A549 (cell line): ENCODE data around the gene TEKT3. TPM values are rescaled to one million over a fixed set of nuclear protein-coding genes. Genes with fewer than 3 reads are reported as not detected.

Experiments
- ATAC-seq, 2 experiments: fragments of 200-7000 bp in 1 of 2; fragments of >200 bp in 1 of 2; cut with Nextera tagmentation in 1 of 2; cut with Tn5 transposase in 1 of 2; 3 replicates each; pipeline versions ENCODE4 v1.8.0 to v1.9.1; 2018 to 2020; ENCODE audit warnings: mild to moderate bottlenecking in 1 of 2, moderate library complexity in 1 of 2
- CTCF ChIA-PET: fragments of 300-600 bp; sonication (Branson Sonifier 250); formaldehyde crosslinking; extraction: SDS; loops from one replicate; lab custom pipeline; 2021; ENCODE audit warnings: antibody characterized with exemption, inconsistent platforms; lab: Yijun Ruan, JAX
- POLR2A ChIA-PET: fragments of 350-600 bp; formaldehyde crosslinking; extraction: SDS; loops from one replicate; lab custom pipeline; 2021; ENCODE audit warnings: antibody characterized with exemption, inconsistent platforms; lab: Yijun Ruan, JAX
- DNase-seq, 2 experiments: peaks; one replicate each; pipeline versions ENCODE4 v3.0.0 to v3.0.0-alpha.2; 2011 to 2016; ENCODE audit warnings: low read depth in 1 of 2, low spot score in 1 of 2
- FAIRE-seq: peaks from 2 replicates; lab custom pipeline; 2011; peaks lifted over from hg19 to GRCh38; lab: Jason Lieb, UNC
- H3K27ac ChIP-seq, 2 experiments: fragments of >200 bp; sonication (Bioruptor Twin); formaldehyde crosslinking; 3 replicates each; pipeline ENCODE4 v1.5.1; 2016 to 2017
- H3K4me1 ChIP-seq: fragments of >200 bp; sonication (Bioruptor Twin); formaldehyde crosslinking; 3 replicates; pipeline ENCODE4 v1.6.1; 2016
- H3K4me2 ChIP-seq: fragments of >200 bp; sonication (Bioruptor Twin); formaldehyde crosslinking; 3 replicates; pipeline ENCODE4 v1.6.1; 2016
- H3K4me3 ChIP-seq: fragments of >200 bp; sonication (Bioruptor Twin); formaldehyde crosslinking; 3 replicates; pipeline ENCODE4 v1.5.1; 2016
- H3K9me3 ChIP-seq: fragments of >200 bp; sonication (Bioruptor Twin); formaldehyde crosslinking; 3 replicates; pipeline ENCODE4 v1.6.1; 2016
- CBX8 ChIP-seq: fragments of 200-600 bp; sonication (generic); IDR thresholded peaks from 2 replicates; pipeline ENCODE4 v1.6.1; 2016
- EP300 ChIP-seq, 2 experiments: fragments of >200 bp; sonication (Bioruptor Twin); formaldehyde crosslinking; IDR thresholded peaks; 2 replicates in 1 of 2; 3 replicates in 1 of 2; pipeline ENCODE4 v1.6.1; 2016 to 2017
- HOXA7 ChIP-seq: fragments of 250-450 bp; sonication (Bioruptor Pico); IDR thresholded peaks from 2 replicates; pipeline ENCODE4 v1.5.0; 2020; ENCODE audit warnings: mild to moderate bottlenecking, moderate library complexity
- JUN ChIP-seq, 2 experiments: fragments of >200 bp; sonication (Bioruptor Twin); formaldehyde crosslinking; IDR thresholded peaks; 2 replicates in 1 of 2; 3 replicates in 1 of 2; pipeline ENCODE4 v1.6.1; 2016 to 2017
- MAZ ChIP-seq: fragments of 150-350 bp; IDR thresholded peaks from 2 replicates; pipeline ENCODE4 v1.6.1; 2014; ENCODE audit warnings: antibody characterized with exemption, low read depth, low read length, borderline replicate concordance
- PHF8 ChIP-seq: fragments of 200-600 bp; sonication (generic); IDR thresholded peaks from 2 replicates; pipeline ENCODE4 v1.6.1; 2016; ENCODE audit warnings: low read depth, mild to moderate bottlenecking, antibody characterized with exemption, moderate library complexity, borderline replicate concordance
- POLR2A ChIP-seq: IDR thresholded peaks from 2 replicates; pipeline ENCODE4 v1.6.1; 2012; ENCODE audit warnings: mild to moderate bottlenecking, low read length
- RAD21 ChIP-seq, 2 experiments: fragments of >200 bp in 1 of 2; sonication (Bioruptor Twin) in 1 of 2; formaldehyde crosslinking in 1 of 2; IDR thresholded peaks in 1 of 2; conservative IDR thresholded peaks in 1 of 2; 2 replicates in 1 of 2; 3 replicates in 1 of 2; pipeline ENCODE4 v1.6.1; 2012 to 2018; ENCODE audit warnings: inconsistent platforms in 1 of 2
- RNF2 ChIP-seq: fragments of 200-600 bp; sonication (generic); IDR thresholded peaks from 2 replicates; pipeline ENCODE4 v1.6.1; 2016; ENCODE audit warnings: low read depth, mild to moderate bottlenecking, antibody characterized with exemption, moderate library complexity, borderline replicate concordance
- TP53 ChIP-seq: fragments of 250-450 bp; sonication (Bioruptor Pico); IDR thresholded peaks from 2 replicates; pipeline ENCODE4 v1.5.0; 2021; ENCODE audit warnings: mild to moderate bottlenecking, moderate library complexity
- ZC3H11A ChIP-seq: fragments of 450-650 bp; IDR thresholded peaks from 2 replicates; pipeline ENCODE4 v1.6.1; 2014; ENCODE audit warnings: antibody characterized with exemption, mild to moderate bottlenecking
- ZNF302 ChIP-seq: fragments of 250-450 bp; sonication (Bioruptor Pico); IDR thresholded peaks from 2 replicates; pipeline ENCODE4 v1.9.0; 2021; ENCODE audit warnings: inconsistent platforms, mild to moderate bottlenecking, moderate library complexity
- WGBS: methylation state at CpG from one replicate; pipeline ENCODE4 v1.1.6; 2017; ENCODE audit errors: missing lambda C conversion rate; 5-methylcytosine and 5-hydroxymethylcytosine counted together
- polyA plus RNA-seq, 4 experiments: library from polyadenylated mRNA; depleted of rRNA in 3 of 4; stranded (reverse); fragments of >200 nt; fragmentation: RNase III in 1 of 4; extraction: RNeasy Plus Mini Kit Qiagen cat#74134 plus additional on column Dnase treatment in 1 of 4; gene quantifications; 2 replicates in 3 of 4; 3 replicates in 1 of 4; pipeline ENCODE4 v1.2.3, GENCODE V29; 2011 to 2017
- TF ChIP-seq, protein P1 (sequence below): fragments of 200-600 bp; sonication (generic); IDR thresholded peaks from 2 replicates; pipeline ENCODE4 v1.6.1; 2016; ENCODE audit warnings: antibody characterized with exemption, mild to moderate bottlenecking, moderate library complexity
- TF ChIP-seq, protein P2 (sequence below): fragments of 250-450 bp; sonication (Bioruptor Pico); IDR thresholded peaks from 2 replicates; pipeline ENCODE4 v1.5.0; 2021; ENCODE audit warnings: mild to moderate bottlenecking, moderate library complexity, borderline replicate concordance
- TF ChIP-seq, protein P3 (sequence below): fragments of 450-650 bp; IDR thresholded peaks from 2 replicates; pipeline ENCODE4 v1.6.1; 2014; ENCODE audit warnings: antibody characterized with exemption
- TF ChIP-seq, protein P4 (sequence below): fragments of >200 bp; sonication (Bioruptor Twin); formaldehyde crosslinking; IDR thresholded peaks from 3 replicates; pipeline ENCODE4 v1.6.1; 2016

TEKT3 gene
- polyA plus RNA-seq, 2 of the 4 experiments (the other 2 are of a cell fraction) = 0.17 to 0.21 TPM

DNA sequence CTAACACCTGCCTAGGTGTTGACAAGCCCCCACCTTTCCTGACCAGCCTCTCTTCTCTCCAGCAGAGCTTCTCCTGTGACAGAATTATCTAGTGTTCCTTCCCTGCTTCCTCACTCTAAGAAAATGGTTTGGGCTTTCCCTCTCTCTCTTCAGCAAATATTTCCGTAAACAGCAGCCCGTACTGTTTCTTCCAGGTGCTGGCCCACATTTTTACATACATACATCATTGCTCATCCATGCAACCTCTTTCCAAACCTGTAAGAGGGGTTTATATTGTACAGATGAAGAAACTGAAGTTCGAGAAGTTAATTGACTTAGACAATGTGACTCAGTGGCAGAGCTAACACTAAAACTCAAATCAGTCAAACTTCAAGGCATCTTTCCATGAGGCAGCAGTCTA lies 569 bp upstream of the TEKT3 start:
- ChIA-PET POLR2A (no interaction called here), CTCF (interaction anchor here (0.7 to 2.5 kb wide), 4 partner anchors 9 to 187 kb away, joined by 3 to 11 read pairs (median 3); no protein-coding TSS in a partner anchor)
- Histone ChIP-seq H3K4me3 (peak overlapping the region; percentile 52), H3K27ac (no peak overlapping the region), H3K9me3 (no peaks in the 10 kb centered on the region), H3K4me2 (peak overlapping the region; percentile 97), H3K4me1 (peaks cover 10% of the 10 kb centered on the region)
- DNase-seq = no peak
- 81% methylated on average over 3 of the region's 3 CpGs for WGBS
- FAIRE-seq = no peak
- TF ChIP-seq JUN (IDR thresholded peaks at IDR 0.05) = no peak
- no peak for TF ChIP-seq CBX8
- no peak for TF ChIP-seq PHF8
- TF ChIP-seq EP300 (IDR thresholded peaks at IDR 0.05) = no peak
- no peak for TF ChIP-seq RAD21 (conservative IDR thresholded peaks at IDR 0.05 in 1 of 2, IDR thresholded peaks at IDR 0.05 in 1 of 2)
- TF ChIP-seq, protein P1, sequence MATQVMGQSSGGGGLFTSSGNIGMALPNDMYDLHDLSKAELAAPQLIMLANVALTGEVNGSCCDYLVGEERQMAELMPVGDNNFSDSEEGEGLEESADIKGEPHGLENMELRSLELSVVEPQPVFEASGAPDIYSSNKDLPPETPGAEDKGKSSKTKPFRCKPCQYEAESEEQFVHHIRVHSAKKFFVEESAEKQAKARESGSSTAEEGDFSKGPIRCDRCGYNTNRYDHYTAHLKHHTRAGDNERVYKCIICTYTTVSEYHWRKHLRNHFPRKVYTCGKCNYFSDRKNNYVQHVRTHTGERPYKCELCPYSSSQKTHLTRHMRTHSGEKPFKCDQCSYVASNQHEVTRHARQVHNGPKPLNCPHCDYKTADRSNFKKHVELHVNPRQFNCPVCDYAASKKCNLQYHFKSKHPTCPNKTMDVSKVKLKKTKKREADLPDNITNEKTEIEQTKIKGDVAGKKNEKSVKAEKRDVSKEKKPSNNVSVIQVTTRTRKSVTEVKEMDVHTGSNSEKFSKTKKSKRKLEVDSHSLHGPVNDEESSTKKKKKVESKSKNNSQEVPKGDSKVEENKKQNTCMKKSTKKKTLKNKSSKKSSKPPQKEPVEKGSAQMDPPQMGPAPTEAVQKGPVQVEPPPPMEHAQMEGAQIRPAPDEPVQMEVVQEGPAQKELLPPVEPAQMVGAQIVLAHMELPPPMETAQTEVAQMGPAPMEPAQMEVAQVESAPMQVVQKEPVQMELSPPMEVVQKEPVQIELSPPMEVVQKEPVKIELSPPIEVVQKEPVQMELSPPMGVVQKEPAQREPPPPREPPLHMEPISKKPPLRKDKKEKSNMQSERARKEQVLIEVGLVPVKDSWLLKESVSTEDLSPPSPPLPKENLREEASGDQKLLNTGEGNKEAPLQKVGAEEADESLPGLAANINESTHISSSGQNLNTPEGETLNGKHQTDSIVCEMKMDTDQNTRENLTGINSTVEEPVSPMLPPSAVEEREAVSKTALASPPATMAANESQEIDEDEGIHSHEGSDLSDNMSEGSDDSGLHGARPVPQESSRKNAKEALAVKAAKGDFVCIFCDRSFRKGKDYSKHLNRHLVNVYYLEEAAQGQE = no peak
- TF ChIP-seq, protein P2, sequence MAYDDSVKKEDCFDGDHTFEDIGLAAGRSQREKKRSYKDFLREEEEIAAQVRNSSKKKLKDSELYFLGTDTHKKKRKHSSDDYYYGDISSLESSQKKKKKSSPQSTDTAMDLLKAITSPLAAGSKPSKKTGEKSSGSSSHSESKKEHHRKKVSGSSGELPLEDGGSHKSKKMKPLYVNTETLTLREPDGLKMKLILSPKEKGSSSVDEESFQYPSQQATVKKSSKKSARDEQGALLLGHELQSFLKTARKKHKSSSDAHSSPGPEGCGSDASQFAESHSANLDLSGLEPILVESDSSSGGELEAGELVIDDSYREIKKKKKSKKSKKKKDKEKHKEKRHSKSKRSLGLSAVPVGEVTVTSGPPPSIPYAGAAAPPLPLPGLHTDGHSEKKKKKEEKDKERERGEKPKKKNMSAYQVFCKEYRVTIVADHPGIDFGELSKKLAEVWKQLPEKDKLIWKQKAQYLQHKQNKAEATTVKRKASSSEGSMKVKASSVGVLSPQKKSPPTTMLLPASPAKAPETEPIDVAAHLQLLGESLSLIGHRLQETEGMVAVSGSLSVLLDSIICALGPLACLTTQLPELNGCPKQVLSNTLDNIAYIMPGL (CRISPR knock-in tag) = no peak
- TF ChIP-seq, protein P3, sequence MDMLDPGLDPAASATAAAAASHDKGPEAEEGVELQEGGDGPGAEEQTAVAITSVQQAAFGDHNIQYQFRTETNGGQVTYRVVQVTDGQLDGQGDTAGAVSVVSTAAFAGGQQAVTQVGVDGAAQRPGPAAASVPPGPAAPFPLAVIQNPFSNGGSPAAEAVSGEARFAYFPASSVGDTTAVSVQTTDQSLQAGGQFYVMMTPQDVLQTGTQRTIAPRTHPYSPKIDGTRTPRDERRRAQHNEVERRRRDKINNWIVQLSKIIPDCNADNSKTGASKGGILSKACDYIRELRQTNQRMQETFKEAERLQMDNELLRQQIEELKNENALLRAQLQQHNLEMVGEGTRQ = no peak
- no peak for TF ChIP-seq TP53 (CRISPR knock-in tag)
- no peak for TF ChIP-seq ZC3H11A
- TF ChIP-seq, protein P4, sequence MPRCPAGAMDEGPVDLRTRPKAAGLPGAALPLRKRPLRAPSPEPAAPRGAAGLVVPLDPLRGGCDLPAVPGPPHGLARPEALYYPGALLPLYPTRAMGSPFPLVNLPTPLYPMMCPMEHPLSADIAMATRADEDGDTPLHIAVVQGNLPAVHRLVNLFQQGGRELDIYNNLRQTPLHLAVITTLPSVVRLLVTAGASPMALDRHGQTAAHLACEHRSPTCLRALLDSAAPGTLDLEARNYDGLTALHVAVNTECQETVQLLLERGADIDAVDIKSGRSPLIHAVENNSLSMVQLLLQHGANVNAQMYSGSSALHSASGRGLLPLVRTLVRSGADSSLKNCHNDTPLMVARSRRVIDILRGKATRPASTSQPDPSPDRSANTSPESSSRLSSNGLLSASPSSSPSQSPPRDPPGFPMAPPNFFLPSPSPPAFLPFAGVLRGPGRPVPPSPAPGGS = no peak
- TF ChIP-seq HOXA7 = no peak
- ATAC-seq = no peak

DNA sequence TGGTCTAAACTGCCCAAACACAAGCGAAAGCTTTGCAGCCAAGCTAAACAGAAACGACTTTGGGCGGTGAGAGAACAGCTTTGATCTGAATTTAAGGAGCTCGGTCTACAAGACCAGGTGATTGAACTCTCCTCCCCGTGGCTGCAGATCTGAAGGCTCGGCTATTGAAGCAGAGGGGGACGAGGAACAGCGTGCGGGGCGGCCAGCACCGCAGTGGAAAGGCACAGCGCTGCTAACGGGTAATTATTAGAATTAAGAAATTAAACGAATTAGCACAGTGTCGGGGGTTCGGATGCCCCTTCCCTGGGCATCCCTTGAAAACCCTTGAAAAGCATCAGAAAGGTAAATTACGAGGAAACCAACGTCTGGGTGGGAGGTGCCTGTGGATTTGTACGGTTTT lies 431 bp downstream of the TEKT3 start:
- Histone ChIP-seq H3K4me3 (peak overlapping the region; percentile 52), H3K4me2 (peak overlapping the region; percentile 97), H3K4me1 (peaks cover 10% of the 10 kb centered on the region), H3K27ac (peak overlapping the region in 1 of 2 experiments; percentile 51; a peak in 3 of 6 replicates), H3K9me3 (no peaks in the 10 kb centered on the region)
- CTCF ChIA-PET = interaction anchor here (2.5 kb wide), 1 partner anchor 162 kb away, joined by 11 read pairs; no protein-coding TSS in a partner anchor
- ATAC-seq (peak; percentile 25 to 45; a peak in 3 of 6 replicates), DNase-seq (no peak), FAIRE-seq (no peak)
- POLR2A ChIA-PET = interaction anchor here (0.6 kb wide), 1 partner anchor 78 kb away, joined by 3 read pairs; no protein-coding TSS in a partner anchor
- WGBS = 10% methylated on average over 19 of the region's 19 CpGs
- TF ChIP-seq MAZ (no peak), RNF2 (peak; percentile 91; the same call in 1 of the 2 replicates), POLR2A (no peak), ZNF302 (CRISPR knock-in tag) (no peak), CBX8 (0 out of 2 replicates have a peak, but pooled peaks have one; percentile 84)
